SK-N-SH (cell line): ENCODE results near the gene ARMC3. TPM values are rescaled to one million over a fixed set of nuclear protein-coding genes. Genes with fewer than 3 reads are reported as not detected.

ENCODE experiments used
- CTCF ChIA-PET: fragments of 300-600, 350-600 bp; formaldehyde crosslinking; extraction: SDS; loops from one replicate; lab custom pipeline; 2021; lab: Yijun Ruan, JAX
- POLR2A ChIA-PET: fragments of 350-600 bp; sonication (Branson Sonifier 250); formaldehyde crosslinking; extraction: SDS; loops from one replicate; lab custom pipeline; 2020; ENCODE audit warnings: antibody characterized with exemption, inconsistent platforms; lab: Yijun Ruan, JAX
- DNase-seq: peaks from one replicate; pipeline ENCODE4 v3.0.0; 2012
- H2AFZ ChIP-seq: fragments of 200-600 bp; sonication (generic); 2 replicates; pipeline ENCODE4 v1.8.1; 2016; ENCODE audit warnings: antibody characterized with exemption, mild to moderate bottlenecking, low read depth
- H3F3A ChIP-seq: fragments of 200-600 bp; sonication (generic); replicated peaks from 2 replicates; pipeline ENCODE3; 2016; ENCODE audit warnings: antibody characterized with exemption, mild to moderate bottlenecking; ENCODE audit not compliant: insufficient read depth
- H3K27ac ChIP-seq, 2 experiments: fragments of 200-500 bp in 1 of 2; fragments of 200-600 bp in 1 of 2; sonication (Bioruptor generic) in 1 of 2; sonication (generic), shearing (Covaris generic) in 1 of 2; 2 replicates each; pipeline versions ENCODE4 v1.5.1 to v1.6.1; 2014 to 2016; ENCODE audit warnings: low read depth in 2 of 2, inconsistent platforms in 1 of 2, low read length in 1 of 2, mild to moderate bottlenecking in 1 of 2, mixed read lengths in 1 of 2
- H3K27me3 ChIP-seq: fragments of 200-600 bp; sonication (generic), shearing (Covaris generic); 2 replicates; pipeline ENCODE4 v1.6.1; 2016; ENCODE audit warnings: mixed run types; ENCODE audit not compliant: insufficient read depth
- H3K36me3 ChIP-seq, 2 experiments: fragments of 200-500 bp in 1 of 2; fragments of 200-600 bp in 1 of 2; sonication (Bioruptor generic) in 1 of 2; sonication (generic) in 1 of 2; replicated peaks in 1 of 2; 2 replicates each; pipeline versions ENCODE3 to v1.5.1; 2014 to 2016; ENCODE audit warnings: low read length in 1 of 2, mild to moderate bottlenecking in 1 of 2; ENCODE audit not compliant: insufficient read depth in 2 of 2, control insufficient read depth in 1 of 2
- H3K4me1 ChIP-seq, 2 experiments: fragments of 200-500 bp in 1 of 2; fragments of 200-600 bp in 1 of 2; sonication (Bioruptor generic) in 1 of 2; sonication (generic), shearing (Covaris generic) in 1 of 2; 2 replicates each; pipeline versions ENCODE4 v1.5.1 to v1.6.1; 2014 to 2016; ENCODE audit warnings: low read depth in 1 of 2, low read length in 1 of 2, mixed run types in 1 of 2; ENCODE audit not compliant: insufficient read depth in 2 of 2, control insufficient read depth in 1 of 2
- H3K4me2 ChIP-seq: fragments of 200-600 bp; sonication (generic), shearing (Covaris generic); 2 replicates; pipeline ENCODE4 v1.6.1; 2017; ENCODE audit warnings: mixed run types
- H3K4me3 ChIP-seq, 2 experiments: fragments of 200-500 bp in 1 of 2; fragments of 200-600 bp in 1 of 2; sonication (Bioruptor generic) in 1 of 2; sonication (generic), shearing (Covaris generic) in 1 of 2; 2 replicates each; pipeline versions ENCODE4 v1.5.1 to v1.8.1; 2014 to 2016; ENCODE audit warnings: low read depth in 2 of 2, inconsistent platforms in 1 of 2, low read length in 1 of 2, mild to moderate bottlenecking in 1 of 2, mixed read lengths in 1 of 2, moderate library complexity in 1 of 2
- H3K79me2 ChIP-seq: fragments of 200-600 bp; sonication (generic); 2 replicates; pipeline ENCODE4 v1.8.1; 2017; ENCODE audit warnings: mild to moderate bottlenecking; ENCODE audit not compliant: insufficient read depth
- H3K9ac ChIP-seq: fragments of 200-600 bp; sonication (generic); 2 replicates; pipeline ENCODE4 v1.6.1; 2017; ENCODE audit warnings: mixed run types
- H3K9me2 ChIP-seq: fragments of 200-600 bp; sonication (generic); 2 replicates; pipeline ENCODE4 v1.6.1; 2017; ENCODE audit warnings: mixed run types
- H3K9me3 ChIP-seq: fragments of 200-600 bp; sonication (generic); 2 replicates; pipeline ENCODE4 v1.6.1; 2017; ENCODE audit warnings: mixed run types, mild to moderate bottlenecking, moderate library complexity
- H4K20me1 ChIP-seq: fragments of 200-600 bp; sonication (generic); 2 replicates; pipeline ENCODE4 v1.6.1; 2017; ENCODE audit warnings: mild to moderate bottlenecking, mixed run types; ENCODE audit not compliant: insufficient read depth
- CHD2 ChIP-seq: fragments of 150-350 bp; IDR thresholded peaks from 2 replicates; pipeline ENCODE4 v1.6.1; 2018; ENCODE audit warnings: low read length; ENCODE audit not compliant: partially characterized antibody
- EZH2phosphoT487 ChIP-seq: fragments of 200-600 bp; sonication (generic); IDR thresholded peaks from 2 replicates; pipeline ENCODE4 v1.6.1; 2017; ENCODE audit warnings: low read depth, mixed run types, mild to moderate bottlenecking, antibody characterized with exemption, moderate library complexity, borderline replicate concordance
- FOSL2 ChIP-seq: IDR thresholded peaks from 2 replicates; pipeline ENCODE4 v1.4.0; 2012; ENCODE audit warnings: low read depth, mild to moderate bottlenecking, moderate library complexity, borderline replicate concordance
- FOXJ3 ChIP-seq: sonication (generic); formaldehyde crosslinking; IDR thresholded peaks from 2 replicates; pipeline ENCODE4 v1.5.1; 2020; ENCODE audit warnings: mild to moderate bottlenecking, missing genetic modification reagents
- FOXM1 ChIP-seq: IDR thresholded peaks from 2 replicates; pipeline ENCODE4 v1.4.0; 2012; ENCODE audit warnings: low read depth, mild to moderate bottlenecking
- GABPA ChIP-seq: IDR thresholded peaks from 2 replicates; pipeline ENCODE4 v1.4.0; 2012; ENCODE audit warnings: low read depth, mild to moderate bottlenecking
- IRF3 ChIP-seq: fragments of 150-350 bp; IDR thresholded peaks from 2 replicates; pipeline ENCODE4 v1.6.1; 2016; ENCODE audit warnings: mild to moderate bottlenecking, low read depth, low read length
- JUND ChIP-seq: IDR thresholded peaks from 2 replicates; pipeline ENCODE4 v1.4.0; 2012
- POLR2AphosphoS5 ChIP-seq: IDR thresholded peaks from 2 replicates; pipeline ENCODE4 v1.6.1; 2012; ENCODE audit warnings: low read depth, low read length
- RAD21 ChIP-seq: IDR thresholded peaks from 2 replicates; pipeline ENCODE4 v1.6.1; 2012; ENCODE audit warnings: mild to moderate bottlenecking, low read length
- RXRA ChIP-seq: IDR thresholded peaks from 2 replicates; pipeline ENCODE4 v1.4.0; 2012; ENCODE audit warnings: low read depth, mild to moderate bottlenecking, borderline replicate concordance
- SIN3A ChIP-seq: IDR thresholded peaks from 2 replicates; pipeline ENCODE4 v1.6.1; 2012; ENCODE audit warnings: low read depth, mild to moderate bottlenecking, low read length, moderate library complexity, borderline replicate concordance
- TAF1 ChIP-seq: IDR thresholded peaks from 2 replicates; pipeline ENCODE4 v1.6.1; 2012; ENCODE audit warnings: low read depth, mild to moderate bottlenecking, low read length, moderate library complexity, borderline replicate concordance
- TCF12 ChIP-seq: IDR thresholded peaks from 2 replicates; pipeline ENCODE4 v1.4.0; 2012
- YY1 ChIP-seq: IDR thresholded peaks from 2 replicates; pipeline ENCODE4 v1.4.0; 2012; ENCODE audit warnings: low read depth, mild to moderate bottlenecking
- WGBS: methylation state at CpG from one replicate; pipeline ENCODE4 v1.1.6; 2017; ENCODE audit warnings: low lambda C conversion rate; 5-methylcytosine and 5-hydroxymethylcytosine counted together
- polyA plus RNA-seq, 3 experiments: library from polyadenylated mRNA; depleted of rRNA; stranded (reverse); fragments of >200 nt; gene quantifications; 2 replicates each; pipeline ENCODE4 v1.2.3, GENCODE V29; 2012
- TF ChIP-seq, protein P1 (sequence below): IDR thresholded peaks from 2 replicates; pipeline ENCODE4 v1.6.1; 2012; ENCODE audit warnings: mild to moderate bottlenecking, low read depth, low read length, moderate library complexity
- TF ChIP-seq, protein P2 (sequence below): IDR thresholded peaks from 2 replicates; pipeline ENCODE4 v1.4.0; 2012; ENCODE audit warnings: low read depth, borderline replicate concordance
- TF ChIP-seq, protein P3 (sequence below): fragments of 200-600 bp; sonication (generic); IDR thresholded peaks from 2 replicates; pipeline ENCODE4 v1.6.1; 2017; ENCODE audit warnings: antibody characterized with exemption, mild to moderate bottlenecking, moderate library complexity
- TF ChIP-seq, protein P4 (sequence below): IDR thresholded peaks from 2 replicates; pipeline ENCODE4 v1.4.0; 2012; ENCODE audit warnings: low read depth, borderline replicate concordance
- TF ChIP-seq, protein P5 (sequence below): IDR thresholded peaks from 2 replicates; pipeline ENCODE4 v1.4.0; 2012; ENCODE audit warnings: low read depth
- TF ChIP-seq, protein P6 (sequence below): IDR thresholded peaks from 2 replicates; pipeline ENCODE4; 2012

The ARMC3 gene
- polyA plus RNA-seq, 1 of the 3 experiments (the other 2 are of a cell fraction) = not detected

DNA sequence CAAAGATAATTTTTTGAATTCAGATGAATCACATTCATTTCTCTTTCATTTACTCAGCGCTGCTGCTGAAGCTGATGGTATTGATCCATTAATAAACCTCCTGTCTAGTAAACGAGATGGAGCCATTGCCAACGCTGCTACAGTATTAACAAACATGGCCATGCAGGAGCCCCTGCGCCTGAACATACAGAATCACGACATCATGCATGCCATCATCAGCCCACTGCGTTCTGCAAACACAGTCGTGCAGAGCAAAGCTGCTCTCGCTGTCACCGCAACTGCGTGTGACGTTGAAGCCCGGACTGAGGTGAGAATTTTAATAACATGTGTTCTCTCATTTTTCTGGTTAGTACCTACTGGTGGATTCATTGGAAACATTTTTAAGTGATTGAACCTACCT lies 70.2 kb downstream of the ARMC3 start (continued):
- no peak for TF ChIP-seq RXRA
- no peak for TF ChIP-seq EZH2phosphoT487
- no peak for TF ChIP-seq SIN3A

DNA sequence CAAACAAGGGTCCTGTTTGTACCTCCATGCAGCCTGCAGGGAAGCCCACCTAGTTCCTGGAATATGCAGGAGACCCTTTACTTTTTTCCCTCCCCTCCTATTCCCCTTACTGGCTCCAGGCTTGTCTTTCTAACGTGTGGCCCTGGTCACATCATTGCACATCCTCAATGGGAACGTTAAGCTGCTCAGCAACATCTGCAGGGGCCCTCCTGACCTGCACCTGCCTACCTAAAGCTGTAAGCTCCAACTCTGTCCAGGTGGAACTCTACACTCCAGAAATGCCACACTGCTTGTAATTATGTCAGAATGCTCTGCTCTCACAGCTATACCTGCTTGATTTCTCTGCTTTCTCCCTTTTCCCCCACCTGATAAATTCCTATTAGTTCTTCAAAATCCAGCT lies 72.1 kb downstream of the ARMC3 start:
- H3K9me2 ChIP-seq = no peaks in the 10 kb centered on the region
- H3F3A ChIP-seq = no peaks in the 10 kb centered on the region
- H3K4me1 ChIP-seq = peaks cover 0 to 2% of the 10 kb centered on the region in 2 experiments; a peak in 1 of 4 replicates
- ChIA-PET POLR2A (no interaction called here), CTCF (interaction anchor here (0.8 to 1.8 kb wide), 2 partner anchors 11 to 12 kb away, joined by 3 to 7 read pairs; no protein-coding TSS in a partner anchor)
- H3K9me3 ChIP-seq = no peaks in the 10 kb centered on the region
- H3K36me3 ChIP-seq = no peaks in the 10 kb centered on the region
- no peak overlapping the region for H3K4me3 ChIP-seq
- no peak overlapping the region for H2AFZ ChIP-seq
- H3K27me3 ChIP-seq = no peaks in the 10 kb centered on the region; the same call in 1 of the 2 replicates
- no peak overlapping the region for H3K4me2 ChIP-seq
- H3K79me2 ChIP-seq = no peaks in the 10 kb centered on the region
- no peaks in the 10 kb centered on the region for H4K20me1 ChIP-seq
- no peak for DNase-seq
- no peak overlapping the region for H3K27ac ChIP-seq
- 48% methylated on average over 2 of the region's 2 CpGs for whole genome bisulfite sequencing
- TF ChIP-seq TCF12 (no peak), SIN3A (no peak), FOXM1 (no peak), TAF1 (no peak), YY1 (no peak), RXRA (no peak), GABPA (no peak), IRF3 (no peak), JUND (no peak), RAD21 (no peak), FOSL2 (no peak), CHD2 (no peak), FOXJ3 (CRISPR knock-in tag) (no peak), POLR2AphosphoS5 (no peak)
- TF ChIP-seq, protein P1, sequence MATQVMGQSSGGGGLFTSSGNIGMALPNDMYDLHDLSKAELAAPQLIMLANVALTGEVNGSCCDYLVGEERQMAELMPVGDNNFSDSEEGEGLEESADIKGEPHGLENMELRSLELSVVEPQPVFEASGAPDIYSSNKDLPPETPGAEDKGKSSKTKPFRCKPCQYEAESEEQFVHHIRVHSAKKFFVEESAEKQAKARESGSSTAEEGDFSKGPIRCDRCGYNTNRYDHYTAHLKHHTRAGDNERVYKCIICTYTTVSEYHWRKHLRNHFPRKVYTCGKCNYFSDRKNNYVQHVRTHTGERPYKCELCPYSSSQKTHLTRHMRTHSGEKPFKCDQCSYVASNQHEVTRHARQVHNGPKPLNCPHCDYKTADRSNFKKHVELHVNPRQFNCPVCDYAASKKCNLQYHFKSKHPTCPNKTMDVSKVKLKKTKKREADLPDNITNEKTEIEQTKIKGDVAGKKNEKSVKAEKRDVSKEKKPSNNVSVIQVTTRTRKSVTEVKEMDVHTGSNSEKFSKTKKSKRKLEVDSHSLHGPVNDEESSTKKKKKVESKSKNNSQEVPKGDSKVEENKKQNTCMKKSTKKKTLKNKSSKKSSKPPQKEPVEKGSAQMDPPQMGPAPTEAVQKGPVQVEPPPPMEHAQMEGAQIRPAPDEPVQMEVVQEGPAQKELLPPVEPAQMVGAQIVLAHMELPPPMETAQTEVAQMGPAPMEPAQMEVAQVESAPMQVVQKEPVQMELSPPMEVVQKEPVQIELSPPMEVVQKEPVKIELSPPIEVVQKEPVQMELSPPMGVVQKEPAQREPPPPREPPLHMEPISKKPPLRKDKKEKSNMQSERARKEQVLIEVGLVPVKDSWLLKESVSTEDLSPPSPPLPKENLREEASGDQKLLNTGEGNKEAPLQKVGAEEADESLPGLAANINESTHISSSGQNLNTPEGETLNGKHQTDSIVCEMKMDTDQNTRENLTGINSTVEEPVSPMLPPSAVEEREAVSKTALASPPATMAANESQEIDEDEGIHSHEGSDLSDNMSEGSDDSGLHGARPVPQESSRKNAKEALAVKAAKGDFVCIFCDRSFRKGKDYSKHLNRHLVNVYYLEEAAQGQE = no peak
- TF ChIP-seq, protein P2, sequence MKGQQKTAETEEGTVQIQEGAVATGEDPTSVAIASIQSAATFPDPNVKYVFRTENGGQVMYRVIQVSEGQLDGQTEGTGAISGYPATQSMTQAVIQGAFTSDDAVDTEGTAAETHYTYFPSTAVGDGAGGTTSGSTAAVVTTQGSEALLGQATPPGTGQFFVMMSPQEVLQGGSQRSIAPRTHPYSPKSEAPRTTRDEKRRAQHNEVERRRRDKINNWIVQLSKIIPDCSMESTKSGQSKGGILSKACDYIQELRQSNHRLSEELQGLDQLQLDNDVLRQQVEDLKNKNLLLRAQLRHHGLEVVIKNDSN = no peak
- TF ChIP-seq, protein P3, sequence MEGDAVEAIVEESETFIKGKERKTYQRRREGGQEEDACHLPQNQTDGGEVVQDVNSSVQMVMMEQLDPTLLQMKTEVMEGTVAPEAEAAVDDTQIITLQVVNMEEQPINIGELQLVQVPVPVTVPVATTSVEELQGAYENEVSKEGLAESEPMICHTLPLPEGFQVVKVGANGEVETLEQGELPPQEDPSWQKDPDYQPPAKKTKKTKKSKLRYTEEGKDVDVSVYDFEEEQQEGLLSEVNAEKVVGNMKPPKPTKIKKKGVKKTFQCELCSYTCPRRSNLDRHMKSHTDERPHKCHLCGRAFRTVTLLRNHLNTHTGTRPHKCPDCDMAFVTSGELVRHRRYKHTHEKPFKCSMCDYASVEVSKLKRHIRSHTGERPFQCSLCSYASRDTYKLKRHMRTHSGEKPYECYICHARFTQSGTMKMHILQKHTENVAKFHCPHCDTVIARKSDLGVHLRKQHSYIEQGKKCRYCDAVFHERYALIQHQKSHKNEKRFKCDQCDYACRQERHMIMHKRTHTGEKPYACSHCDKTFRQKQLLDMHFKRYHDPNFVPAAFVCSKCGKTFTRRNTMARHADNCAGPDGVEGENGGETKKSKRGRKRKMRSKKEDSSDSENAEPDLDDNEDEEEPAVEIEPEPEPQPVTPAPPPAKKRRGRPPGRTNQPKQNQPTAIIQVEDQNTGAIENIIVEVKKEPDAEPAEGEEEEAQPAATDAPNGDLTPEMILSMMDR = no peak
- TF ChIP-seq, protein P4, sequence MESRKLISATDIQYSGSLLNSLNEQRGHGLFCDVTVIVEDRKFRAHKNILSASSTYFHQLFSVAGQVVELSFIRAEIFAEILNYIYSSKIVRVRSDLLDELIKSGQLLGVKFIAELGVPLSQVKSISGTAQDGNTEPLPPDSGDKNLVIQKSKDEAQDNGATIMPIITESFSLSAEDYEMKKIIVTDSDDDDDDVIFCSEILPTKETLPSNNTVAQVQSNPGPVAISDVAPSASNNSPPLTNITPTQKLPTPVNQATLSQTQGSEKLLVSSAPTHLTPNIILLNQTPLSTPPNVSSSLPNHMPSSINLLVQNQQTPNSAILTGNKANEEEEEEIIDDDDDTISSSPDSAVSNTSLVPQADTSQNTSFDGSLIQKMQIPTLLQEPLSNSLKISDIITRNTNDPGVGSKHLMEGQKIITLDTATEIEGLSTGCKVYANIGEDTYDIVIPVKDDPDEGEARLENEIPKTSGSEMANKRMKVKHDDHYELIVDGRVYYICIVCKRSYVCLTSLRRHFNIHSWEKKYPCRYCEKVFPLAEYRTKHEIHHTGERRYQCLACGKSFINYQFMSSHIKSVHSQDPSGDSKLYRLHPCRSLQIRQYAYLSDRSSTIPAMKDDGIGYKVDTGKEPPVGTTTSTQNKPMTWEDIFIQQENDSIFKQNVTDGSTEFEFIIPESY = no peak
- TF ChIP-seq, protein P5, sequence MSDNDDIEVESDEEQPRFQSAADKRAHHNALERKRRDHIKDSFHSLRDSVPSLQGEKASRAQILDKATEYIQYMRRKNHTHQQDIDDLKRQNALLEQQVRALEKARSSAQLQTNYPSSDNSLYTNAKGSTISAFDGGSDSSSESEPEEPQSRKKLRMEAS = no peak
- TF ChIP-seq, protein P6, sequence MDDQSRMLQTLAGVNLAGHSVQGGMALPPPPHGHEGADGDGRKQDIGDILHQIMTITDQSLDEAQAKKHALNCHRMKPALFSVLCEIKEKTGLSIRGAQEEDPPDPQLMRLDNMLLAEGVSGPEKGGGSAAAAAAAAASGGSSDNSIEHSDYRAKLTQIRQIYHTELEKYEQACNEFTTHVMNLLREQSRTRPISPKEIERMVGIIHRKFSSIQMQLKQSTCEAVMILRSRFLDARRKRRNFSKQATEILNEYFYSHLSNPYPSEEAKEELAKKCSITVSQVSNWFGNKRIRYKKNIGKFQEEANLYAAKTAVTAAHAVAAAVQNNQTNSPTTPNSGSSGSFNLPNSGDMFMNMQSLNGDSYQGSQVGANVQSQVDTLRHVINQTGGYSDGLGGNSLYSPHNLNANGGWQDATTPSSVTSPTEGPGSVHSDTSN = no peak
- H3K9ac ChIP-seq = no peak overlapping the region
